Pancreas (tissue), 10 donors: ENCODE data around the gene RCSD1. TPM values are rescaled to one million over a fixed set of nuclear protein-coding genes. Genes with fewer than 3 reads are reported as not detected.

Experiments used
- ATAC-seq, 4 donors: fragments of 200-7000 bp; cut with Tn5 transposase; one replicate each; pipeline versions ENCODE4 v1.8.0 to v1.9.1; 2020; ENCODE audit warnings: mild to moderate bottlenecking in 4 of 4, moderate library complexity in 4 of 4
- DNase-seq, 6 donors: peaks; one replicate each; pipeline ENCODE4 v3.0.0-alpha.2; 2020
- FAIRE-seq: peaks from 2 replicates; lab custom pipeline; 2012; peaks lifted over from hg19 to GRCh38; lab: Jason Lieb, UNC
- H3K27ac ChIP-seq, 4 donors: fragments of 200-600 bp; sonication (generic); 1 replicate in 3 of 4; 2 replicates in 1 of 4; pipeline versions ENCODE4 v1.5.0 to v1.8.0; 2020
- H3K27me3 ChIP-seq, 4 donors: fragments of 200-600 bp; one replicate each; pipeline ENCODE4 v1.8.0; 2021
- H3K36me3 ChIP-seq, 3 donors: fragments of 200-600 bp; sonication (generic) in 1 of 3; one replicate each; pipeline versions ENCODE4 v1.5.0 to v1.8.0; 2020 to 2021
- H3K4me1 ChIP-seq, 3 donors: fragments of 200-600 bp; one replicate each; pipeline ENCODE4 v1.8.0; 2021
- H3K4me3 ChIP-seq, 4 donors: fragments of 200-600 bp; sonication (generic) in 2 of 4; one replicate each; pipeline versions ENCODE4 v1.5.0 to v1.8.0; 2020 to 2021
- H3K9me3 ChIP-seq, 4 donors: fragments of 200-600 bp; one replicate each; pipeline ENCODE4 v1.8.0; 2021
- WGBS, 2 donors: extraction: QIAGEN DNeasy Blood & Tissue Kit; methylation state at CpG; one replicate each; pipeline ENCODE4 v1.1.7; 2013; 5-methylcytosine and 5-hydroxymethylcytosine counted together
- intact Hi-C, 3 donors: fragments of 100-400 bp; cut with DNase I; formaldehyde crosslinking; loops; one replicate each; pipeline versions ENCODE4 v1.11.1 to v1.14.2; 2022
- polyA plus RNA-seq, 2 donors: library from polyadenylated mRNA; stranded (reverse); fragments of 200-250 nt; gene quantifications; one replicate each; pipeline ENCODE4 v1.2.3, GENCODE V29; 2013
- total RNA-seq, 6 donors: library from RNA; stranded (reverse); fragmentation: NEBNext Ultra II Directional in 4 of 6; extraction: Animal tissue kit (Norgen Biotek cat#: 25700) in 4 of 6; gene quantifications; one replicate each; pipeline versions ENCODE4 v1.2.1 to v1.2.4, GENCODE V29; 2021 to 2023
- TF ChIP-seq, protein P1 (sequence below), 4 donors: fragments of 200-600 bp; sonication (generic) in 3 of 4; IDR thresholded peaks; one replicate each; pipeline versions ENCODE4 v1.5.0 to v1.8.0; 2021; ENCODE audit warnings: antibody characterized with exemption in 4 of 4
- donor health status: healthy with polysubstance abuse.
- donor health status: DM: no; HTN: no; CAD: no; lungs with moderate emphysema.
- donor health status: DM: no; HTN: no; CAD: no.
- donor health status: control.
- donor health status: control.
- donor health status: Bipolar disorder and iron deficiency.
- donor health status: DM: yes; HTN: yes; CAD: no.
- donor health status: DM: no; HTN: no; CAD: no.
- donor health status: DM: no; HTN: no; CAD: no.
- donor health status: DM: yes; HTN: yes; CAD: no.

The RCSD1 gene
- total and polyA plus RNA-seq, 8 donors: 0.59 to 6.7 (median 1.6) TPM

GRCh38 chr1:167722152-167722869 lies 92.3 kb downstream of the RCSD1 start:
- intact Hi-C loops: loop anchor here in 1 of 3 donors (10.0 kb wide), 1 partner anchor 82 kb away; no protein-coding TSS in a partner anchor
- Histone ChIP-seq H3K36me3 (no peaks in the 10 kb centered on the region), H3K27me3 (no peaks in the 10 kb centered on the region), H3K4me3 (peak overlapping the region; percentile 88 to 97 (median 92)), H3K4me1 (peaks cover 0 to 17% (median 14%) of the 10 kb centered on the region in 3 donors), H3K27ac (peak overlapping the region; percentile 74 to 88 (median 82)), H3K9me3 (no peaks in the 10 kb centered on the region)
- FAIRE-seq (no peak), DNase-seq (peak in 5 of 6 donors; percentile 41 to 74 (median 52)), ATAC-seq (peak; percentile 59 to 71 (median 67))
- TF ChIP-seq, protein P1, sequence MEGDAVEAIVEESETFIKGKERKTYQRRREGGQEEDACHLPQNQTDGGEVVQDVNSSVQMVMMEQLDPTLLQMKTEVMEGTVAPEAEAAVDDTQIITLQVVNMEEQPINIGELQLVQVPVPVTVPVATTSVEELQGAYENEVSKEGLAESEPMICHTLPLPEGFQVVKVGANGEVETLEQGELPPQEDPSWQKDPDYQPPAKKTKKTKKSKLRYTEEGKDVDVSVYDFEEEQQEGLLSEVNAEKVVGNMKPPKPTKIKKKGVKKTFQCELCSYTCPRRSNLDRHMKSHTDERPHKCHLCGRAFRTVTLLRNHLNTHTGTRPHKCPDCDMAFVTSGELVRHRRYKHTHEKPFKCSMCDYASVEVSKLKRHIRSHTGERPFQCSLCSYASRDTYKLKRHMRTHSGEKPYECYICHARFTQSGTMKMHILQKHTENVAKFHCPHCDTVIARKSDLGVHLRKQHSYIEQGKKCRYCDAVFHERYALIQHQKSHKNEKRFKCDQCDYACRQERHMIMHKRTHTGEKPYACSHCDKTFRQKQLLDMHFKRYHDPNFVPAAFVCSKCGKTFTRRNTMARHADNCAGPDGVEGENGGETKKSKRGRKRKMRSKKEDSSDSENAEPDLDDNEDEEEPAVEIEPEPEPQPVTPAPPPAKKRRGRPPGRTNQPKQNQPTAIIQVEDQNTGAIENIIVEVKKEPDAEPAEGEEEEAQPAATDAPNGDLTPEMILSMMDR (IDR thresholded peaks at IDR 0.05): no peak
- WGBS, 2 donors: 0 to 1% methylated on average over 41 to 52 of the region's 52 CpGs

DNA sequence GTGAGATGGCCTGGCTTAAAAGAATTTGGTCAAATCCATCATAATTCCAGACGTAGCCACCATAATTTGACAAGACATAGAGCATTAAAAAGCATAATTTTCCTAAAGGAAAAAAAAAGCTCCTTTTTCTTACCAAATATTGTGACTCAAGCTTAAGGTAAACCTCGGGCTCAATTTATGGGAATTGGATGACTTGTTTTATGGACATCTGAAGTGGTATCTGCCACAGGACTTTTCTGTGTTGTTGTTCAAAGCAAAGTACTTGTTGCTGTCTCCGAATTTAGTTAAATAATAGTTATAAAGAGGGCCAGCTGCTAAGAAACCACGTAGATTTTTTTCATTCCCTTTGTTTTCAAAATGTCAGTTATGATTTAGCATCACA lies 92.8 kb downstream of the RCSD1 start:
- no peaks in the 10 kb centered on the region for H3K27me3 ChIP-seq
- 6 to 7% methylated on average over 4 of the region's 4 CpGs for WGBS, 2 donors
- TF ChIP-seq, protein P1 (IDR thresholded peaks at IDR 0.05): no peak
- peak overlapping the region in 2 of 4 donors; percentile 92 to 93 for H3K4me3 ChIP-seq
- no peak for ATAC-seq
- H3K4me1 ChIP-seq: peaks cover 0 to 17% (median 14%) of the 10 kb centered on the region in 3 donors
- no peaks in the 10 kb centered on the region for H3K36me3 ChIP-seq
- no peak for FAIRE-seq
- H3K9me3 ChIP-seq: no peaks in the 10 kb centered on the region
- intact Hi-C loops: loop anchor here in 1 of 3 donors (10.0 kb wide), 1 partner anchor 82 kb away; no protein-coding TSS in a partner anchor
- no peak for DNase-seq
- peak overlapping the region in 2 of 4 donors; percentile 88 for H3K27ac ChIP-seq

DNA sequence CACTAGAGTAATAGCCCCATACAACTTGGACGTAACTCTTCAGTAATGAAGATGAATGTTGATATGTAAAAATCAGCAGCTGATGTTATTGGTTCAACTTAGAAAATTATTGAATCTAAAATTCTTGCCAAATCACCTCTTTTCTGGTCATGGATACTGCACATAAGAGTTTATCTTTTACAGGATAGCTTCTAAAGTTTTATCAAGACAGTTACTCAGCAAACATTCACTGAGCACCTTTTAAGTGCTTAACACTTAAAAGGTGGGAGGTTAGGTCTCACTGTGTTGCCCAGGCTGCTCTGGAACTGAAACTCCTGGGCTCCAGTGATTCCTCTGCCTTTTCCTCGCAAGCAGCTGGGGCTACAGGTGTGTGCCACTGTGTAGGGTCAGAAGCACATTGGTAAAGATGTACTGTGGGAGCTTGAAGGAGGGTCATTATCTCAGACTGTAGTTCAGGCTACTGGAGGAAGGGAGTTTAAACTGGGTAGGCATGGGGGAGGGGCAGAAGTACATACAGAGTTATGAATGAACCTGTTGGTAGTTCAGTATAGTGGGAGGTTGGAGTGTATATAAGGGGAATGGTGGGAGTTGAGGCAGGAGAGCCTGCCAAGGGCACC lies 93.8 kb downstream of the RCSD1 start:
- 81 to 87% methylated on average over 2 of the region's 2 CpGs for WGBS, 2 donors
- no peak for ATAC-seq
- no peak for DNase-seq
- Histone ChIP-seq H3K27ac (no peak overlapping the region), H3K9me3 (no peaks in the 10 kb centered on the region), H3K36me3 (no peaks in the 10 kb centered on the region), H3K27me3 (no peaks in the 10 kb centered on the region), H3K4me3 (peak overlapping the region in 2 of 4 donors; percentile 92 to 93), H3K4me1 (peaks cover 0 to 17% (median 14%) of the 10 kb centered on the region in 3 donors)
- intact Hi-C loops: loop anchor here in 1 of 3 donors (10.0 kb wide), 1 partner anchor 81 kb away; no protein-coding TSS in a partner anchor
- no peak for FAIRE-seq
- TF ChIP-seq, protein P1 (IDR thresholded peaks at IDR 0.05): no peak

- TF ChIP-seq, protein P1 (IDR thresholded peaks at IDR 0.05): no peak
- Histone ChIP-seq H3K36me3 (no peaks in the 10 kb centered on the region), H3K27ac (no peak overlapping the region), H3K4me1 (peaks cover 0 to 17% (median 14%) of the 10 kb centered on the region in 3 donors), H3K9me3 (no peaks in the 10 kb centered on the region), H3K4me3 (no peak overlapping the region), H3K27me3 (no peaks in the 10 kb centered on the region)
- intact Hi-C loops: loop anchor here in 1 of 3 donors (10.0 kb wide), 1 partner anchor 79 kb away; no protein-coding TSS in a partner anchor
- FAIRE-seq: no peak
- WGBS, 2 donors: 77 to 81% methylated on average over 1 of the region's 1 CpG
- no peak for ATAC-seq
- DNase-seq: no peak
Measured at GRCh38 chr1:167726008-167726407, 96.0 kb downstream of the RCSD1 start.
